DMS79 (cell line): ENCODE results near the gene TRIOBP.
A peak's percentile ranks its signal among the peaks of the same experiment; 100 is the strongest.

Experiments used
- DNase-seq: peaks from one replicate; lab custom pipeline; 2025; lab: John Stamatoyannopoulos, UW

The TRIOBP gene

GRCh38 chr22:37669586-37669985 is 27.3 kb upstream of the TRIOBP start:
- DNase-seq, result no peak

DNA sequence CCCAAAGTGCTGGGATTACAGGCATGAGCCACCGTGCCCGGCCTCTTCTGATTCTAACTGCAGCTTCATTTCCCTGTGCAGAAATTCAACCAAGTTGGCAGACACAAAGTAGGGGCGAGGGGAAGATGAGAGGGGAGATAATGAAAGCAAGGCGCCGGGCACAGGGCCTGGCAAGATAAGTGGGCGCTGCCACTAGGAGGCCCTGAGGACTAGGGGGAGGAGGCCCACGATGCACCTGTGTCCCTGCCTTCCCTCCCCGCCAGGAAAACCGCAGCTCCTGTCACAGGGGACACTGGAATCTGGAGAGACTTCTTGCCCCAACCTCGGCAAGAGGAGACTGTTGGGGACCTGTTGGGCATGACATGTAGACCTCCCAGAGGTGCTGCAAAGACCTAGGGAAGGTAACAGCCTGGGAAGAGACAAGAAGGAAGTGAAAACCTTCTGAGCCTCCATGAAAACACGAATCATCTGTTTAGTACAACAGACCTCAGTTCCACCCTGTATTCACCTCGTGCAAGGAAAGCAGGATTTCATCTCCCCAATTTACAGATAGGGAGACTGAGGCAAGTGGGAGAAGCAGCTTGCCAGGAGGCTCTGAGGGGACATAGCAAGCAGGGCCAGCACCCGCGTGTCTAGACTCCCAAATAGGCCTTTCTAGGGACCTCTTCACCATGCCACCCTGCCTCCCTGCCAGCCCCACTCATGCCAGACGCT is 24.5 kb upstream of the TRIOBP start:
- DNase-seq, result no peak

DNA sequence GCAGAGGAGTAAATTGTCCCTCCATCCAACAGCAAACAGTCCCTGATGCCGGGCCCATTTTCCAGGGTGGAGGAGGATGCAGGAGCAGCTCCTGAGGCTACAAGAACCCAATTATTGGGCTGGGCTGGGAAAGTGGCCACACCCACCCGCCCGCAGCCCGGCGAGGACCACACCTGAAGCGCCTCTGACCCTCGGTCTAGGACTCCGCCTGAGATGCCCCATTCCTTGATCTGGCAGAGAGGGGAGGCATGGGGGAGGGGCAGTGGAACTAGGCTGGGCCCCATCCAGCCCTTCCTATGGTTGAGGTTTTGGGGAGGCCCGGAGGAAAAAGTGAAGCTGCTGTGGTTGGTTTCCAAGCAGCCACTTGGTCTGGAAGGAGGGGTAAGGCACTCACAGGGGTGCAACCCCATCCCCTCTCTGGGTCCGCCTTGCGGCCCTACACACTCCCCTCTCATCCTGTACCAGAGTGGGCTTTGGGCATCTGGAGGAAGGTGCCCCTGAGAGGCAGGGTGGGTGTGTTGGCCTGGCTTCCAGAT is 23.9 kb upstream of the TRIOBP start:
- DNase-seq, result no peak

- no peak for DNase-seq
Observed at GRCh38 chr22:37674248-37674647, 22.6 kb upstream of the TRIOBP start.

- DNase-seq, result peak; percentile 58
Observed at GRCh38 chr22:37674951-37675929, 21.6 kb upstream of the TRIOBP start, which contains the start of gene LGALS1. LGALS1 (plus strand) TSS chr22:37675636; CDS start chr22:37675703, 67 bp downstream.

- no peak for DNase-seq
Observed at GRCh38 chr22:37675930-37676735, 20.7 kb upstream of the TRIOBP start.

DNA sequence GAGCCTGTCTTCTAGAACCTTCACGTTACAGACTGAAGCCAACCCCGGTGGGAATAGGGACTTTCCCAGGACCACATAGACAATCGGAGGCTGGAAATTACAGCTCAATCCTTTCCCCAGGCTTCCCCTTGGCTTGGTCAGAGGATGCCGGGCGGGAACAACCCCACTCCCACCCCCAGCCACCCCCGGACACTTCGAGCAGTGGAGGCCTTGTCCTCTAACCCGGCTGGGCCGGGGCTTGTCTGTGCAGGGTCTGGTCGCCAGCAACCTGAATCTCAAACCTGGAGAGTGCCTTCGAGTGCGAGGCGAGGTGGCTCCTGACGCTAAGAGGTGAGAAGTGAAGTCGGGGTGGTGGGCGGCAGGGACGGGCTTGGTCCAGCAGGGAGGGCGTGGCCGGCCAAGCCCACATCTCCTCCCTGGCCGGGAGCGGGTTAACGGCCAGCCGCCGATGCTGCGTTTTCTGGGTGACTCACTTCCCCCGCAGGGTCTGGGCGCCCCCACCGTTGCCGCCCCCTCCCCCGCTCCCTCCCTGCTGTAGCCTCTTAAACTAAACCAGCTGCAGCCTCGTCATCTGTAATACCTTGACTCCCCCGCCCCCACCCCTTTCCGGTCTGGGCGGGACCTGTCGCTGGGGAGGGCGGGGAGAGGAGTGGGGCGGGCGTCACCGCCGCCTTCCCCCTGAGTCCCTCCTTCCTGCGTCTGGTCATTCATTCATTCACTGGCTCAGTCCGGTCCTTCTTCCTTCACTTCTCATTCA is 19.9 kb upstream of the TRIOBP start:
- peak; percentile 34 for DNase-seq

- no peak for DNase-seq
Observed at GRCh38 chr22:37677493-37677974, 19.3 kb upstream of the TRIOBP start.

DNA sequence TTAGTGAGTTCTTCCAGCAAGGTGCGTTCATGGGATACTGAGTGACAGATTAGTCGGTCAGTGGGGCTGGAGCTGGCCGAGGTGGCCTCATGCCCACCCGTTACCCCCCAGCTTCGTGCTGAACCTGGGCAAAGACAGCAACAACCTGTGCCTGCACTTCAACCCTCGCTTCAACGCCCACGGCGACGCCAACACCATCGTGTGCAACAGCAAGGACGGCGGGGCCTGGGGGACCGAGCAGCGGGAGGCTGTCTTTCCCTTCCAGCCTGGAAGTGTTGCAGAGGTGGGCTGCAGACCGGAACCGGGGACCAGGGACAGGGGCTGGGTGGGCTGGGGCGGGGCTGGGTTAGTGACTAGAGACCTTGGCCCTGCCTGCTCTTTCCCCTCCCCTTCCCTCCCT is 18.5 kb upstream of the TRIOBP start:
- no peak for DNase-seq

- DNase-seq, result no peak
Observed at GRCh38 chr22:37679670-37680069, 17.2 kb upstream of the TRIOBP start.

DNA sequence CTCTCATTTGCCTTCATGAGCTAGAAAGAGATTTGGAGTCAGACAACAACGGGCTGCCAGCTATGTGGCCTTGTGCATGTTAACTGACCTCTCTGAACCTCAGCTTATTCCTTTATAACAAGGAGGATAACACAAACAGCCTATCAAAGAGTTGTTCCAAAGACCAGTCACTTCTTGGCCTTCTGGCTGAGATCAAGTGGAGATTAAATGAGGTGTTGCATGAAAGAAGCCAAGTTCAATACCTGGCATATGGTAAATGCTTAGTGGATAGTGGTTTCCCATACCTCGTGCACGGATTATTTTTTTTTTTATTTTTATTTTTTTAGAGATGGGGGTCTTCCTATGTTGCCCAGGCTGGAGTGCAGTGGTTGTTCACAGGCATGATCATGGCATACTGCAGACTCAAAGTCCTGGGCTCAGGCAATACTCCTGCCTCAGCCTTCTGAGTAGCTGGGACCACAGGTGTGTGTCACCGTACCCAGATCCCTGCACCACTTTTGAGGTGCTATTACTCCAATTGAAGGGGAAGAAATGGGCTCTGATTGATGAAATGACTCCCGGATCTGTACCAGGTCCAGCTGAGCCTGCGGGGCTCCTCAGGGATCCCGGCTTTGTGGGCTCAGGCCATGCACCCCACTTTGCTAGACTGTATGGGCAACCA is 16.5 kb upstream of the TRIOBP start:
- DNase-seq, result no peak

DNA sequence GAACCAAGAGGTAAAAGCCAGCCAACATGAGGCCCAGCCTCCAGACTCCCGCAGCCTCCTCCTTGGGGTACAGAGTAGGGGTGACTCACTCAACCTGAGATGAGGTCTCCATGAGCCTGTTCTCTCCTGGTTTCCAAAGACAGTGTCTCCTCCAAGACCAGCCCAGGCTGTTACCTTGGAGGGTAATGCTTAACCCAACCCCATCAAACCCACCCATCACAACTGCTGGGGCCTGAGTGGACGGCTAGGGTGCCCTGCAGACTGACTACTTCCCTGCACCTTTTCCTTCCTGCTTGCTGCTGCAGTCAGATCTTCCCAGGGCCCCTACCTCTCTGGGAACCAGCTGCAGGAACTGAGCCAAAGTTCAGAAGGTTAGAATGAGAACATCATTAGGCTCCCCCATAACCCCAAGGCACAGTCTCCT is 15.8 kb upstream of the TRIOBP start:
- DNase-seq, result no peak

DNA sequence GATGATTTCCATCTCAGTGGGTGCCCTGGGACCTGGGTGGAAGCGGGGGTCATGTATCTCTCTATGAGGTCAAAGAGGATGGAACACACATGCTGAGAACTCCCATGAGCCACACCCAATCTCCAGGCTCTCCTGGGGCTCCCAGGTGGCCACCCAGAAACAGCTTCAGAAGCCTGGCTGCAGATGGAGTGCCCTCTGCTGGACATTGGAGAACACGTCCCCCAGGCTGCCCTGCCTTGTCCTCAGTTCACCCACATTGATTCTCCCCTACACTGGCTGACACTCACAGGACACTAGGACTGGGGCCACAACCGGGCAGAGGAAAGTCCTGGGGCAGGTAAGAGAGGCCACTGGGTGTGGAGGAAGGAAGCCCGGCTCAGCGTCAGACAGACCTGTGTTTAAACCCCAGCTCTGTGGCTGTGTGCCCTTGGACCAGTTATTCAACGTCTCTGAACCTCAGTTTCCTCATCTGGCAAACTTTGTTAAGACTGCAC is 15.2 kb upstream of the TRIOBP start:
- no peak for DNase-seq

- no peak for DNase-seq
Observed at GRCh38 chr22:37684803-37685615, 11.8 kb upstream of the TRIOBP start.

DNA sequence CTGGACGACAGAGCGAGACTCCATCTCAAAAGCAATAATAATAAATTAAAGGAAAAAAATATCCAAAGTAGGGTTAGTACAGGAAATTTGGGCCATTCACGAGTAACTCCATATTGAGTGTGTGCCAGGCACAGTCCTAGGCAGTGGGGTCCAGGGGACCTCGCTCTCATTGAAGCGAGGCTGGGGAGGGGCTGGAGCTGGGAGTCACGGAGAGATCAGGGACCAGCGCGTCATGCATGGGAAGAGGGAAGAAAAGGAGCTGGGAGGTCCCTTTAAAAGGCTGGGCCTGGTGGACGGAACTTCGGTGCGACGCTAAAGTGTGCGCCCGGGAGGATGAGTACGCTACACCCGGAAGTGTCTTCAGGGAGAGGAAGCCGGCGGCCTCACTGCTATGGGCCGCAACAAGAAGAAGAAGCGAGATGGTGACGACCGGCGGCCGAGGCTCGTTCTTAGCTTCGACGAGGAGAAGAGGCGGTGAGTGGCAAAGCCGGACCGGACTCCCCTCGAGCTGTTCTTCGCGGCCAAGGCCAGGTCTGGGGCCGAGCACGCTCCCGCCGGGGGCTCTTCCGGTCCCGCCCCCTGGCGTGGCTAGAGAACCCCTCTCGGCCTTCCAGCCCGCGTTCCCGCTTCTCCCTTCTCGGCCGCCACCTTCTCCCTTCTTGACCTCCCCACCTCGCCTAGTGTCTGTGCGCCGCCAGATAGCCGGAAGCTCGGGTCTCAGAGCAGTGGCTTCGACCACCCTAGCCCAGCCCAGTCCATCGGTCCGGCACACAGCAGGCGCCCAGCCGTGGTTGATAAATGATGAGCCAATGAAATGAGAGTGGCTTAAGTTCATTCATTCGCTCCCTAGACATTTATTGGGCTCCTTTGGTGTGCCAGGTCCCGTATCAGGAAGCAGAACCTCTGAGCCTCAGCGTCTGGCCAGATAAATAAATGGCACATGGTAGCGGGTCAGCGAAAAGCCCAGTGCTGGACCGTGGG is 10.6 kb upstream of the TRIOBP start, which contains the start of gene NOL12:
Gene NOL12 (plus strand): TSS at position 342 of the 981 bp plus-strand sequence. CDS start 50 bp downstream, at position 392.
- DNase-seq, result peak; percentile 24

DNA sequence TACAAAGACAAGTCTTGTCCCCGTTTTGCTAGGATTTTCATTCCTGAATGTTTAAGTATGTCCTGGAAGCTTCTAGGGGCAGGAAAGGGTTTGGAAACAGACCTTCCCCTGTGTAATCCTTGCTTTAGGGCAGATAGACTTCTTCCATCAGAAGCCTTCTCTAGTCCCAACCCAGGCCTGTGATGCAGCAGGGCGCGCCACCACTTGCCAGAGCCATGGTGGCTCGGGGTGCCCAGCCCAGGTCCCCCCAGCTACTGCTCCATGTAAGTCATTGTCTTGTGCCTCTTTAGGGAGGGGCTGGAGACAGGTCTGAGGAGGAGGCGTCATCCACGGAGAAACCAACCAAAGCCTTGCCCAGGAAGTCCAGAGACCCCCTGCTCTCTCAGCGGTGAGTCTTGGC is 6.4 kb upstream of the TRIOBP start:
- DNase-seq, result no peak

GRCh38 chr22:37690901-37691504 is 5.8 kb upstream of the TRIOBP start:
- no peak for DNase-seq
